22Rv1 (cell line): ENCODE results near the gene NPR1.

Source experiments
- H3K27ac ChIP-seq: fragments of 450-650 bp; 2 replicates; pipeline ENCODE4 v1.5.1; 2017
- CTCF ChIP-seq: fragments of 450-650 bp; IDR thresholded peaks from 2 replicates; pipeline ENCODE4 v1.5.1; 2017; ENCODE audit warnings: mild to moderate bottlenecking
- ZFX ChIP-seq: fragments of 450-650 bp; IDR thresholded peaks from 2 replicates; pipeline ENCODE4 v1.6.1; 2017; ENCODE audit warnings: antibody characterized with exemption, borderline replicate concordance

Gene NPR1

GRCh38 chr1:153678519-153679336 is at the start of gene NPR1:
NPR1 (plus strand) TSS chr1:153678688; CDS start chr1:153679109, 421 bp downstream.
- no peak within 1 kb of the TSS for H3K27ac ChIP-seq
- TF ChIP-seq ZFX (no peak), CTCF (0 out of 2 replicates have a peak, but pooled peaks have one; percentile 0)

GRCh38 chr1:153629343-153629665 is 49.2 kb upstream of the NPR1 start:
- TF ChIP-seq ZFX (no peak), CTCF (no peak)
- H3K27ac ChIP-seq, result 0 out of 2 replicates have a peak overlapping the region, but pooled peaks have one; percentile 10

GRCh38 chr1:153629971-153630370 is 48.5 kb upstream of the NPR1 start:
- TF ChIP-seq ZFX (no peak), CTCF (no peak)

GRCh38 chr1:153630384-153630783 is 48.1 kb upstream of the NPR1 start:
- TF ChIP-seq CTCF, result no peak
- TF ChIP-seq ZFX, result no peak

More at GRCh38 chr1:153629971-153630370, 48.5 kb upstream of the NPR1 start:
- 0 out of 2 replicates have a peak overlapping the region, but pooled peaks have one; percentile 10 for H3K27ac ChIP-seq

GRCh38 chr1:153631047-153632022 is 47.2 kb upstream of the NPR1 start:
- TF ChIP-seq CTCF (no peak), ZFX (no peak)
- no peak overlapping the region for H3K27ac ChIP-seq

More at GRCh38 chr1:153630384-153630783, 48.1 kb upstream of the NPR1 start:
- H3K27ac ChIP-seq, result no peak overlapping the region

- peak overlapping the region; percentile 100 for H3K27ac ChIP-seq
- no peak for TF ChIP-seq ZFX
- no peak for TF ChIP-seq CTCF
Measured at GRCh38 chr1:153633161-153633753, 45.2 kb upstream of the NPR1 start.
